ENCODE data around the gene SPATS2. TPM values are rescaled to one million over a fixed set of nuclear protein-coding genes. Genes with fewer than 3 reads are reported as not detected.
A peak's percentile ranks its signal among the peaks of the same experiment; 100 is the strongest.

Gene SPATS2
- total RNA-seq, 1 experiment from 2014 or later, result 31.9 TPM

DNA sequence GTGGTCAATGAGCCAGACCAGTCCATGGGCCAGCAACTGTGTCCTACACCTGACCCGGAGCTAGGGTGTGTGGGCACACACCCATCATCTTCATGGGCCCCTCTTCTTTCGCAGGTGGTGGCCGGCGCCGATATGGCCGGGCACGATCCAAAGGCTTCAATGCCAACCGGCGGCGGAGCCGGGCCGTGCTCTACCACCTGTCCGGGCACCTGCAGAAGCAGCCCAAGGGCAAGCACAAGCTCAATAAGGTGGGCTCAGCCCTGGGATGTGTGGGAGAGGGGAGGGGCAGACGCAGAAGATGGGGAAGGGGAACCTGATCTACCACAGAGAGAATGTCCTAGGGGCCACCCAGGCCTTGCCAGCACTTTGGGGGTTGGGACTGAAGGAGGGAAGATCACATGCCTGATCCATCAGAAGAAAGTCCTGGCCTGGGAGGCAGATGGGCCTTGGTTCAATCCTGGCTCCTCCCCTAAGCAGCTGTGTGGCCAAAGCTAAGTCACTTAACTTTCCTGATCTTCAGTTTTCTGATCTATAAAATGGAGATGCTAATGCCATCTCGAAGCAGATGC lies 175.4 kb downstream of the SPATS2 start:
- no peaks in the 10 kb centered on the region for H3K36me3 ChIP-seq (replicated peaks; ENCODE audit: control insufficient read depth, insufficient read depth, low read length)
- H3K27me3 ChIP-seq (ENCODE audit: control insufficient read depth, insufficient read depth, low read length), result peaks cover 91% of the 10 kb centered on the region
- peak; percentile 48 for DNase-seq

DNA sequence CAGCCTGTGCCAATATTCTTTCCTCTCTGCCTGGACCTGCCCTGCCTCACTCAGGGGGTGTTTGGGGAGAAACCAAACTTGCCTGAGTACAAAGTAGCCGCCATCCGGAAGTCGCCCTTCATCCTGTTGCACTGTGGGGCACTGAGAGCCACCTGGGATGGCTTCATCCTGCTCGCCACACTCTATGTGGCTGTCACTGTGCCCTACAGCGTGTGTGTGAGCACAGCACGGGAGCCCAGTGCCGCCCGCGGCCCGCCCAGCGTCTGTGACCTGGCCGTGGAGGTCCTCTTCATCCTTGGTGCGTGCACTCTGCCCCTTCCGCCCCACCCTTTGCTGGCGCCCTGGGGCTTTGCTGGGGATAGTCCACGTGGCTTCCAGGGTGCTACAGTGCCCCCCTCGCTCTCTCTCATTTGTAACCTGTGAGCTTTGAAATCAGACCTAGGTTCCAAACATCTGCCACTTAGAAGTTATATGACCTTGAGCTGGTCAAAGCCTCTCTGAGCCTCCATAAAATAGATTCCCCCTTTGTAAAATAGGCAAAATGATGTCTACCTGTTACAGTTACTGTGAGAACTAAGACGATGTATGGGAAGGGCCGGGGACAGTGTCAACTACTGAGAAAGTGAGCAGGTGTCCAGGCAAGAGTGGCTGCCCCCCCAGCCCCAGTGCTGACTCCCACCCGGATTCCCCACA lies 176.1 kb downstream of the SPATS2 start:
- Histone ChIP-seq H3K27me3 (ENCODE audit: control insufficient read depth, insufficient read depth, low read length) (peaks cover 91% of the 10 kb centered on the region), H3K4me3 (ENCODE audit: insufficient read depth, low read depth, low read length) (no peak overlapping the region), H3K36me3 (replicated peaks; ENCODE audit: control insufficient read depth, insufficient read depth, low read length) (no peaks in the 10 kb centered on the region)
- peak; percentile 58 for DNase-seq

More for the DNA sequence above, 175.4 kb downstream of the SPATS2 start:
- no peak overlapping the region for H3K4me3 ChIP-seq (ENCODE audit: insufficient read depth, low read depth, low read length)

DNA sequence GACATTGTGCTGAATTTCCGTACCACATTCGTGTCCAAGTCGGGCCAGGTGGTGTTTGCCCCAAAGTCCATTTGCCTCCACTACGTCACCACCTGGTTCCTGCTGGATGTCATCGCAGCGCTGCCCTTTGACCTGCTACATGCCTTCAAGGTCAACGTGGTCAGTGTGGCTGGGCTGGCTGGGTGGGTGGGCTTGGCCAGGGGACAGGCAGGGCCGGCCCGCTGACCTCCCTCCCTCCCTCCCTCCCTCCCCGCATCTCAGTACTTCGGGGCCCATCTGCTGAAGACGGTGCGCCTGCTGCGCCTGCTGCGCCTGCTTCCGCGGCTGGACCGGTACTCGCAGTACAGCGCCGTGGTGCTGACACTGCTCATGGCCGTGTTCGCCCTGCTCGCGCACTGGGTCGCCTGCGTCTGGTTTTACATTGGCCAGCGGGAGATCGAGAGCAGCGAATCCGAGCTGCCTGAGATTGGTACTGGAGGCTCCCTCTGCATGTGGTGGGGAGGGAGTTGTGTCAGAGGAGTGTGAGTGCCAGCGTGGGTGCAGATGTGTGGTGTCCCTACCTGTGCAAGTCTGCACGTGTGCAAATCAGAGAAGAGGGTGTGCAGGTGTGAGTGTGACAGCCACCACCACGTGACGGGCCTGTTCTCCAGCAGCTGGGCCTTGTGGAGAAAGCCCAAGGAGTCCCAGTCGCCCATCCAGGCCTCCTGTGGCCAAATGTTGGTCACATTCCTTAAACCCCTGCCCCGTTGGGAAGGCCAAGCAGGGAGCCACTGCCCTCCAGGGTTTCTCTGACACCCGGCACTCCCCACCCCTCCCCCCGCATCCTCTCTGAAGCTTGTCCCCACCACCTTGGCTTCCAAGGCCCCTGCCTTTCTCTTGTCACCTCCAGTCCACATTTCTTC lies 176.9 kb downstream of the SPATS2 start:
- H3K4me3 ChIP-seq (ENCODE audit: insufficient read depth, low read depth, low read length), result peak overlapping the region; percentile 35; the same call in 1 of the 2 replicates
- H3K27me3 ChIP-seq (ENCODE audit: control insufficient read depth, insufficient read depth, low read length), result peaks cover 93% of the 10 kb centered on the region
- H3K36me3 ChIP-seq (replicated peaks; ENCODE audit: control insufficient read depth, insufficient read depth, low read length), result no peaks in the 10 kb centered on the region
- DNase-seq, result peak; percentile 83

DNA sequence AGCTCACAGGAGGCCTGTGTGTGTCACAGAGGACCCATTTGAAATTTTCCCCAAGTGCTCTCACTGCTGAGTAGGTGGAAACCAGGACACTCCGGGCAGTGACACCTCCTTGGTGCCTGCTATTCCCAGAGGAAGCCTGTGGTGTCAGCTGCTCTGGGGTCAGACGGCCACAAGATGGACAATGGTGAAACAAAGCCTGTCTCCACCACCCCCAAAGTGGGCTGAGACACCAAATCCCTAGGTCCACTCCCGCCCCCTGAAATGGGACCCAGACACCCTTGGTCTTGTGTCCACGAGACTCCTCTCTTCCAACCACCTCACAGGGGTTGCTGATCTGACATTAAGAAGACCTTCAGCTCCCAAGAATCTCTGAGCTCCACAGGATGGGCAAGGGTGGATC lies 178.6 kb downstream of the SPATS2 start:
- H3K36me3 ChIP-seq (replicated peaks; ENCODE audit: control insufficient read depth, insufficient read depth, low read length), result no peaks in the 10 kb centered on the region
- peaks cover 87% of the 10 kb centered on the region for H3K27me3 ChIP-seq (ENCODE audit: control insufficient read depth, insufficient read depth, low read length)
- peak; percentile 30 for DNase-seq
- H3K4me3 ChIP-seq (ENCODE audit: insufficient read depth, low read depth, low read length), result no peak overlapping the region

DNA sequence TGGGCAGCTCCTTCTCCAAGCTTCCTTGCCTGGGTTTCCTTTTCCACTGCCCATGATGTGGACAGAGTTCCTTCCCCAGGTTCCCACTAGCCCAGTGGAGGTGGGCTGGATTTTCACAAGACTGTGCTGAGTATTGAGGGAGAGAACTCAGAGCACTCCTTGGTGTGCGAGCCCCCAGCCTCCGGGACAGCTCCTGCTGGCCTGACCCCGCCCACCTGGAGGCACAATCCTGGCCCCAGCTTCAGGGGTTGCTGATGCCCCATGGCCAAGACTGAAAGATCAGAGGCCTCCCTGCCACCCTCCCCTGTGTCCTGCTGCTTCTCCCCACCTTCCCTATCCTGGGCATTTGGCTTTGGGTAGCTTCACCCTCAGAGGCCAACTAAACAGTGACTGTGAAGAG lies 179.2 kb downstream of the SPATS2 start:
- H3K27me3 ChIP-seq (ENCODE audit: control insufficient read depth, insufficient read depth, low read length), result peaks cover 81% of the 10 kb centered on the region

DNA sequence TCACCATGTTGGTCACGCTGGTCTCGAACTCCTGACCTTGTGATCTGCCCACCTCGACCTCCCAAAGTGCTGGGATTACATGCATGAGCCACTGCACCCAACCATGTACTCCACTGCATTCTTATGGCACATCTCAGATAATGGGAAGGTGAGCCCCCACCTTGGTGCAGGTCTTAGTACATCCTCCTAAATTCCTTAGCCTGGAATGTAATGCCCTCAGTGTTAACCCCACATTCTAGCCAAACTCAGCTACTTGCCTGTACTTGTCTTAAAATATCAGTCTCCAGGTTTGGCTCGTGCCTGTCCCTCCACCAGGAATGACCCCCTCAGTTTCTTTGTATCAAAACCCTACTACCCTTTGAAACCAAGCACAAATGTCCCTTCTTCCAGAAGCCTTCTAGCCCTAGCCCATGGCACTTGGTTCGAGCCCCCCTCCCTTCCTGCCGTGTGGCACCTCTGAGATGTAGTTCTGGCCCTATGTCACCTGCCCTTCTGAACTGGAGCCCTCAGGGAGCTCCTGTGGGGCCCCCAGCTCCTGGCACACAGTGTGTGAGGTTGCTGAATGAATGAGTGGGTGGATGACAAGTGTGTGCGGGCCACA lies 179.9 kb downstream of the SPATS2 start:
- Histone ChIP-seq H3K36me3 (replicated peaks; ENCODE audit: control insufficient read depth, insufficient read depth, low read length) (no peaks in the 10 kb centered on the region), H3K27me3 (ENCODE audit: control insufficient read depth, insufficient read depth, low read length) (peaks cover 75% of the 10 kb centered on the region), H3K4me3 (ENCODE audit: insufficient read depth, low read depth, low read length) (no peak overlapping the region)
- peak; percentile 38 for DNase-seq

More for the DNA sequence above, 179.2 kb downstream of the SPATS2 start:
- H3K4me3 ChIP-seq (ENCODE audit: insufficient read depth, low read depth, low read length), result no peak overlapping the region
- no peaks in the 10 kb centered on the region for H3K36me3 ChIP-seq (replicated peaks; ENCODE audit: control insufficient read depth, insufficient read depth, low read length)
- DNase-seq, result peak; percentile 53

DNA sequence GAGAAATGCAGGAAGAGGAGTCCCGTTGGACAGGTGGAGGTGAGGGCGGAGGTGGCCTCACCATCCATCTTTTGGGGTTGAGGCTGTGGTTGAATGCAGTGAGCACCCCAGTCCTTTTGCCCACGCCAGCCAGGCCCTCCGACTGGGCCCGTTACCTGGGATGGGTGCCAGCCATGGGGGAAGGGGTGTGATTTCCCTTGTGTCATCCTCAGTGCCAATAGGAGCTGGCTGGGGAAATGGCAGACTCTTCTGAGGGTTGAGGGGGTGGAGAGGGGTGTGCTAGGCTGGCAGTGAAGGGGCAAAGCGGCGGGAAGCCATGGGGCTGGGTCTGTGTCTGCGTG lies 181.2 kb downstream of the SPATS2 start:
- no peak for DNase-seq
- Histone ChIP-seq H3K4me3 (ENCODE audit: insufficient read depth, low read depth, low read length) (peak overlapping the region; percentile 37; the same call in 1 of the 2 replicates), H3K27me3 (ENCODE audit: control insufficient read depth, insufficient read depth, low read length) (peaks cover 62% of the 10 kb centered on the region)

DNA sequence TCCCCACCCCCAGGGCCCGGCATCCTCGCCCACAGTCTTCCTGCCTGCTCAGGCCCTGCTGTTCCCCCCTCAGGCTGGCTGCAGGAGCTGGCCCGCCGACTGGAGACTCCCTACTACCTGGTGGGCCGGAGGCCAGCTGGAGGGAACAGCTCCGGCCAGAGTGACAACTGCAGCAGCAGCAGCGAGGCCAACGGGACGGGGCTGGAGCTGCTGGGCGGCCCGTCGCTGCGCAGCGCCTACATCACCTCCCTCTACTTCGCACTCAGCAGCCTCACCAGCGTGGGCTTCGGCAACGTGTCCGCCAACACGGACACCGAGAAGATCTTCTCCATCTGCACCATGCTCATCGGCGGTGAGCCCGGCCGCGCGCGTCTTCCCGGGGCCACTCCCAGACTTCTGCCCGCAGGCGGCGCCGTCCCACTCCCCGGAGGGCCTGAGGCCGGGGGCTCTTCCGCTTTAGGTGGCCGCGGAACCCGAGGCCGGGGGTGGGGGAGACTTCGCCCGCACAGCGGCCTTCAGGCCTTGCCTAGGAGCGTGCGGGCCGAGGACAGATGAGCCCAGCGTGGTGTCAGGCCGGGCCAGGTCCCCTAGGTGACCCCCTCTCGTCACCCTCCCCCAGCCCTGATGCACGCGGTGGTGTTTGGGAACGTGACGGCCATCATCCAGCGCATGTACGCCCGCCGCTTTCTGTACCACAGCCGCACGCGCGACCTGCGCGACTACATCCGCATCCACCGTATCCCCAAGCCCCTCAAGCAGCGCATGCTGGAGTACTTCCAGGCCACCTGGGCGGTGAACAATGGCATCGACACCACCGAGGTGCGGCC lies 181.8 kb downstream of the SPATS2 start:
- Histone ChIP-seq H3K4me3 (ENCODE audit: insufficient read depth, low read depth, low read length) (peak overlapping the region; percentile 37), H3K27me3 (ENCODE audit: control insufficient read depth, insufficient read depth, low read length) (peaks cover 56% of the 10 kb centered on the region)

More for the DNA sequence above, 181.2 kb downstream of the SPATS2 start:
- H3K36me3 ChIP-seq (replicated peaks; ENCODE audit: control insufficient read depth, insufficient read depth, low read length), result no peaks in the 10 kb centered on the region

DNA sequence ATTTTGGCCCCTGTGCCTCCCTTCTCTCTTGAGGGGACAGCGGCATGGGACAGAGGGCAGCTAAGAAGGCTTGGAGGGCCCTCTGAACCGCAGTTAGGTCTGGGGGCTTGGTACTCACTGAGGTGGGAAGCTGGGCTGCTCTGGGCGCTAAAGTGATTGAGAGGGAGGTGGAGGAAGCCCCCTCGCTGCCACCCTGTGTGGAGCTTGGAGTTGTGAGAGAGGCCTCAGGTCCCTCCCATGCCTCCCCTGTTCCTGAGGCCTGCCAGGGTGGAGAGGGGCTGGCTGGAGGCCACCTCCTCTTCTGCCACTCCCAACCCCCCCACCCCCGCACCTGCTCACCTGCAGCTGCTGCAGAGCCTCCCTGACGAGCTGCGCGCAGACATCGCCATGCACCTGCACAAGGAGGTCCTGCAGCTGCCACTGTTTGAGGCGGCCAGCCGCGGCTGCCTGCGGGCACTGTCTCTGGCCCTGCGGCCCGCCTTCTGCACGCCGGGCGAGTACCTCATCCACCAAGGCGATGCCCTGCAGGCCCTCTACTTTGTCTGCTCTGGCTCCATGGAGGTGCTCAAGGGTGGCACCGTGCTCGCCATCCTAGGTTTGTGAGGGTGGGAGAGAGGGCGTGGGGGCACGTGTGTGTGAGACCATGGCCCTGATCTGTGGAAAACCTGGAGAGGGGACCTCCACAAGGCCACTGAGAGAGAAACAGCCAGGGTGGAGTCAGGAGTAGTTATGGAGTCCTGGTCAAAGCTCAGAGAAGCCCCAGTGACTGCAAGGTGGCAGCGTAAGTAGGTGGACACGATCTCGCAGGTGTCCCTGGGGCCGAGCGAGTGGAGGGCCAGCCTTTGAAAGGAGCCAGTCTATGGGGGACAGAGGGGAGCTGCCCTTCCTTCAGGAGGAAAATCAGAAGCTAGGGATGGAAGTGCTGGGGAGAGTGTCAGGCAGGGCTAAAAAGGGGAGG lies 182.8 kb downstream of the SPATS2 start:
- DNase-seq, result peak; percentile 68
- no peaks in the 10 kb centered on the region for H3K36me3 ChIP-seq (replicated peaks; ENCODE audit: control insufficient read depth, insufficient read depth, low read length)
- no peak overlapping the region for H3K4me3 ChIP-seq (ENCODE audit: insufficient read depth, low read depth, low read length)
- H3K27me3 ChIP-seq (ENCODE audit: control insufficient read depth, insufficient read depth, low read length), result peaks cover 46% of the 10 kb centered on the region

More for the DNA sequence above, 181.8 kb downstream of the SPATS2 start:
- DNase-seq, result peak; percentile 95
- H3K36me3 ChIP-seq (replicated peaks; ENCODE audit: control insufficient read depth, insufficient read depth, low read length), result no peaks in the 10 kb centered on the region

DNA sequence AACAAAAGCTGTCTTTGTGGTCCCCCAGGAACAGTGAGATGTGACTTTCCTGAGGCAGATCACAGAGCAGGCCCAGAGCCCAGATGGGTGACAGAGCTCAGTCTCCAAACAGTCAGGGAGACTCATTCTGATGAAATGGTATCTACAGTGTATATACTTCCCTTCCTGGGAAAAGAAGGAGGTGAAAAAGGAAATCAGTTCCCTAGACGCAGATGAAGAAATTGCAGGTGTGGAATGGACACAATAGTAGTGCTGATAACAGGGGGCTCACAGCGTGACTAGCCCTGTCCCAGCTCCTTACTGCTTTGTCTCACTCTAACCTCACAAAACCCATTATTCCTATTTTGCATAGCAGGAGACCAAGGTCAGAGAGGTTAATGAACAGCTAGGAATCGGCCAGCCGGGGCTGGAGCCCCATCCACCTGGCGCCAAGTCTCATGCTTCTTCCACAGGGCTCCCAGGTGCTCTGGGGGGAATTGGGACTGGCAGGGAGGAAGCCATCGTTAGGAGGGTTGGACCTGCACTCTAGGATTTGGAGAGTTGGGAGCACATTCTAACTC lies 183.5 kb downstream of the SPATS2 start:
- peak; percentile 24 for DNase-seq
- H3K4me3 ChIP-seq (ENCODE audit: insufficient read depth, low read depth, low read length), result no peak overlapping the region
- H3K36me3 ChIP-seq (replicated peaks; ENCODE audit: control insufficient read depth, insufficient read depth, low read length), result no peaks in the 10 kb centered on the region
- peaks cover 41% of the 10 kb centered on the region for H3K27me3 ChIP-seq (ENCODE audit: control insufficient read depth, insufficient read depth, low read length)

DNA sequence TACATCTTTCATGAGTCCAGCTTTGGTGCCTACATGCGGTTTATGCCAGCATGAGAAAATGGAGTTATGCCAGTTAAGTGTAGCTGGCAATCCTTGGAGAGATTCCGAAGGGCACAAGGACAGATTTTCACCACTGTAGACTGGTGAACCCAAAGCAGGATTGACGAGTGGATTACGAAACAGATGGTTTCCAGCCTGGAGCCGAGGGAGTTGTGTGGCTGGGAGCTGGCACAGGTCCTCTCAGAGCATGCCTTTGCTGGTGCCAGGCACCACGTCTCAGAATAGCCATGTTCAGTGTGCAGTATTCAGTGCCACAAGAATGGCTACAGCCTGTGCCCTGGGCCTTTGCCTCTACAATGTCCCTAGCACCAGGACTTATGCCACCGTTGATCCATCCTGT lies 184.8 kb downstream of the SPATS2 start:
- Histone ChIP-seq H3K36me3 (replicated peaks; ENCODE audit: control insufficient read depth, insufficient read depth, low read length) (peaks cover 1% of the 10 kb centered on the region), H3K4me3 (ENCODE audit: insufficient read depth, low read depth, low read length) (no peak overlapping the region), H3K27me3 (ENCODE audit: control insufficient read depth, insufficient read depth, low read length) (peaks cover 32% of the 10 kb centered on the region)
- DNase-seq, result peak; percentile 16

DNA sequence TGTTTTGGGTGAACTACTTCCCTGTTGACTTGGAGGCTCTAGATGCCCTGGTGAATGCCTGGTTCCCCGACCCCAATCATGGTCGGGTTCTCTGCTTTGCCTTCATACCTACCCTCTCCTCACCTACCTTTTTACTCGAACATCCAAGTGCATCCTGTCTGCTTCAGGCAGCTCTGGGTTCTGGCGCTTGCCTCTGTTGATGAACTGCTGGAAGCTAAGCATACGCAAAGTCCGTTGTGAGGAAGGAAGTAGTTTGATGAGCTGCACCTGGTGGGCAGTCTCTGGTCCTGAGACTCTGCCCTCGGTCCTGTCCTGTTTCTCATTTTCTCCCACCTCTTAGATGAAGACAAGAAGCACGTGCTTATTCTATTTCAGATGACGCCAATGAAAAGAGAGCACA lies 185.2 kb downstream of the SPATS2 start:
- DNase-seq, result peak; percentile 21
- Histone ChIP-seq H3K4me3 (ENCODE audit: insufficient read depth, low read depth, low read length) (no peak overlapping the region), H3K36me3 (replicated peaks; ENCODE audit: control insufficient read depth, insufficient read depth, low read length) (peaks cover 1% of the 10 kb centered on the region), H3K27me3 (ENCODE audit: control insufficient read depth, insufficient read depth, low read length) (peaks cover 28% of the 10 kb centered on the region)

DNA sequence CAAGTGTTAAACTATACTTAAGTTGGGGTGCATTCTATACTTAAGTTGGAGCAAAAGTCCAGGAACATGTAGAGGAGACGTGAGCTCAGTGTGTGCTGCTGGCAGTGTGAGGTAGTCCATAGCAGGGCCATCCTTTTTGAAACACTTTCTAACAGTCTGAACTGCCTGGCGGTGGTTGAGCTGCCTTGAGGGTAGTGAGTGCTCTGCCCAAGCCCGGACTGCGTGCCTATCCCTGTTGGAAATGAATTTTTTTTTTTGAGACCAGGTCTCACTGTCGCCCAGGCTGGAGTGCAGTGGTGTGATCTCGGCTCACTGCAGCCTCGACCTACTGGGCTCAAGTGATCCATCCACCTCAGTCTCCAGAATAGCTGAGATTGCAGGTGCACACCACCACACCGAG lies 185.6 kb downstream of the SPATS2 start:
- Histone ChIP-seq H3K4me3 (ENCODE audit: insufficient read depth, low read depth, low read length) (no peak overlapping the region), H3K27me3 (ENCODE audit: control insufficient read depth, insufficient read depth, low read length) (peaks cover 24% of the 10 kb centered on the region), H3K36me3 (replicated peaks; ENCODE audit: control insufficient read depth, insufficient read depth, low read length) (peaks cover 1% of the 10 kb centered on the region)
- DNase-seq, result no peak
